B cell (primary cell): ENCODE measurements around the gene PRKCZ. TPM values are rescaled to one million over a fixed set of nuclear protein-coding genes. Genes with fewer than 3 reads are reported as not detected.

ENCODE experiments used
- ATAC-seq: fragments of 200-7000 bp; cut with Tn5 transposase; one replicate; pipeline ENCODE4 v1.10.0; 2021; ENCODE audit warnings: low read depth, mild to moderate bottlenecking, moderate number of reproducible peaks, moderate library complexity
- CTCF ChIA-PET: fragments of 350-600 bp; sonication (Branson Sonifier 250); formaldehyde crosslinking; loops from one replicate; lab custom pipeline; 2021; ENCODE audit warnings: antibody characterized with exemption, inconsistent platforms; lab: Charles Lee
- POLR2A ChIA-PET: fragments of 350-600 bp; sonication (Branson Sonifier 250); formaldehyde crosslinking; loops from one replicate; lab custom pipeline; 2021; ENCODE audit warnings: antibody characterized with exemption; lab: Charles Lee
- DNase-seq: peaks from one replicate; pipeline ENCODE4 v3.0.0; 2013
- H2AFZ ChIP-seq: 2 replicates; pipeline ENCODE4 v1.6.1; 2012; ENCODE audit warnings: mild to moderate bottlenecking, low read depth, low read length; ENCODE audit not compliant: insufficient read depth, poor library complexity, severe bottlenecking
- H3K27ac ChIP-seq, 2 donors: 1 replicate in 1 of 2; 2 replicates in 1 of 2; pipeline ENCODE4 v1.5.1; 2012 to 2013; ENCODE audit warnings: low read length in 2 of 2, mild to moderate bottlenecking in 2 of 2, moderate library complexity in 1 of 2
- H3K27me3 ChIP-seq, 4 experiments: fragments of 200-600 bp in 1 of 4; sonication (generic) in 1 of 4; replicated peaks in 1 of 4; 1 replicate in 2 of 4; 2 replicates in 2 of 4; pipeline versions ENCODE4 v1.6.1 to v1.7.0; 2013 to 2016; ENCODE audit warnings: low read length in 3 of 4, mild to moderate bottlenecking in 2 of 4, mixed read lengths in 1 of 4, moderate library complexity in 1 of 4; ENCODE audit not compliant: insufficient read depth in 4 of 4, control insufficient read depth in 3 of 4; ENCODE audit errors: control extremely low read depth in 1 of 4
- H3K36me3 ChIP-seq, 2 experiments: replicated peaks in 1 of 2; 1 replicate in 1 of 2; 2 replicates in 1 of 2; pipeline versions ENCODE4 v1.6.1 to v1.7.1; 2013; ENCODE audit warnings: low read length in 1 of 2; ENCODE audit not compliant: insufficient read depth in 2 of 2, control insufficient read depth in 1 of 2; ENCODE audit errors: control extremely low read depth in 1 of 2, extremely low read depth in 1 of 2
- H3K4me1 ChIP-seq, 2 donors: fragments of 200-600 bp in 1 of 2; sonication (generic) in 1 of 2; 1 replicate in 1 of 2; 2 replicates in 1 of 2; pipeline versions ENCODE4 v1.5.1 to v1.6.1; 2013 to 2017; ENCODE audit warnings: low read length in 2 of 2; ENCODE audit not compliant: control insufficient read depth in 2 of 2, insufficient read depth in 2 of 2
- H3K4me2 ChIP-seq: replicated peaks from 2 replicates; pipeline ENCODE3; 2012; ENCODE audit warnings: mild to moderate bottlenecking, low read depth, low read length; ENCODE audit not compliant: poor library complexity, severe bottlenecking
- H3K4me3 ChIP-seq, 5 experiments: fragments of 200-600 bp in 1 of 5; sonication (generic) in 1 of 5; 1 replicate in 3 of 5; 2 replicates in 2 of 5; pipeline versions ENCODE4 v1.5.1 to v1.7.0; 2011 to 2016; ENCODE audit warnings: low read length in 4 of 5, mild to moderate bottlenecking in 4 of 5, low read depth in 2 of 5, control low read depth in 1 of 5, moderate library complexity in 1 of 5; ENCODE audit not compliant: insufficient read depth in 1 of 5; ENCODE audit errors: control extremely low read depth in 1 of 5, extremely low read depth in 1 of 5
- H3K79me2 ChIP-seq: fragments of 200-600 bp; sonication (generic); one replicate; pipeline ENCODE4 v1.6.0; 2016; ENCODE audit warnings: low read length; ENCODE audit not compliant: control insufficient read depth, insufficient read depth
- H3K9ac ChIP-seq: fragments of 200-600 bp; sonication (generic); 2 replicates; pipeline ENCODE4 v1.6.1; 2017; ENCODE audit warnings: mild to moderate bottlenecking, low read length, moderate library complexity
- H3K9me3 ChIP-seq, 3 donors: one replicate each; pipeline versions ENCODE4 v1.6.1 to v1.7.1; 2013; ENCODE audit warnings: low read length in 2 of 3; ENCODE audit not compliant: control insufficient read depth in 2 of 3, insufficient read depth in 1 of 3; ENCODE audit errors: control extremely low read depth in 1 of 3
- H4K20me1 ChIP-seq: 2 replicates; pipeline ENCODE4 v1.6.0; 2012; ENCODE audit warnings: mild to moderate bottlenecking, low read length; ENCODE audit not compliant: insufficient read depth, control insufficient read depth, poor library complexity, severe bottlenecking
- H3K27ac Mint-ChIP-seq: one replicate; pipeline ENCODE4 v1.8.0; 2021; ENCODE audit warnings: mixed read lengths
- H3K27me3 Mint-ChIP-seq: one replicate; pipeline ENCODE4 v1.8.0; 2021; ENCODE audit warnings: mixed read lengths
- H3K4me1 Mint-ChIP-seq: one replicate; pipeline ENCODE4 v1.8.0; 2021; ENCODE audit warnings: mixed read lengths
- H3K4me3 Mint-ChIP-seq: one replicate; pipeline ENCODE4 v1.8.0; 2021; ENCODE audit warnings: mixed read lengths
- H3K9me3 Mint-ChIP-seq: one replicate; pipeline ENCODE4 v1.8.0; 2022; ENCODE audit warnings: mixed read lengths; ENCODE audit not compliant: insufficient read depth
- CTCF ChIP-seq: fragments of 200-600 bp; IDR thresholded peaks from one replicate; pipeline ENCODE4 v1.8.0; 2022; ENCODE audit warnings: antibody characterized with exemption, mild to moderate bottlenecking
- EZH2 ChIP-seq: IDR thresholded peaks from 2 replicates; pipeline ENCODE4 v1.6.1; 2012; ENCODE audit warnings: borderline replicate concordance, low read depth, mild to moderate bottlenecking, moderate library complexity, low read length; ENCODE audit not compliant: insufficient read depth, poor library complexity, severe bottlenecking
- WGBS: methylation state at CpG from one replicate; pipeline ENCODE4 v1.1.5; 2013; ENCODE audit warnings: missing lambda C conversion rate; ENCODE audit not compliant: insufficient coverage; 5-methylcytosine and 5-hydroxymethylcytosine counted together
- intact Hi-C: fragments of 100-400 bp; cut with micrococcal nuclease; formaldehyde crosslinking; loops from one replicate; pipeline ENCODE4 v1.10.0; 2022
- polyA plus RNA-seq: library from polyadenylated mRNA; depleted of rRNA; stranded (reverse); fragments of >200 nt; gene quantifications from 2 replicates; pipeline ENCODE4 v1.2.3, GENCODE V29; 2012
- total RNA-seq, 2 donors: library from RNA; stranded (reverse); fragments of 120-200 nt in 1 of 2; gene quantifications; 1 replicate in 1 of 2; 2 replicates in 1 of 2; pipeline versions ENCODE4 v1.2.3 to v1.2.4, GENCODE V29; 2013 to 2022

PRKCZ gene
- total and polyA plus RNA-seq, 2 donors (not counting 1 experiment from before 2014, with no cell fraction given), result 17.9 to 53.2 TPM

GRCh38 chr1:2231532-2232254 lies 181.5 kb downstream of the PRKCZ start:
- TF ChIP-seq EZH2 (no peak), CTCF (no peak)
- intact Hi-C loops, result no loop called here
- WGBS, result 87% methylated on average over 19 of the region's 26 CpGs
- H3K9me3 ChIP-seq, result no peaks in the 10 kb centered on the region
- POLR2A ChIA-PET, result interaction anchor here (1.0 to 3.4 kb wide), 3 partner anchors 38 to 150 kb away, joined by 4 to 30 read pairs (median 4); no protein-coding TSS in a partner anchor
- peak overlapping the region; percentile 72 for H3K9ac ChIP-seq
- H3K9me3 Mint-ChIP-seq, result no peaks in the 10 kb centered on the region
- no peaks in the 10 kb centered on the region for H3K27me3 ChIP-seq
- peaks cover 73% of the 10 kb centered on the region for H3K4me1 Mint-ChIP-seq
- H3K79me2 ChIP-seq, result peaks cover 79% of the 10 kb centered on the region
- peak overlapping the region; percentile 89 for H3K4me2 ChIP-seq
- ATAC-seq (no peak), DNase-seq (peak; percentile 51)
- peak overlapping the region in 3 of 5 experiments; percentile 68 to 82 (median 74) for H3K4me3 ChIP-seq
- no peaks in the 10 kb centered on the region for H3K27me3 Mint-ChIP-seq
- H3K4me3 Mint-ChIP-seq, result peak overlapping the region; percentile 98
- CTCF ChIA-PET, result interaction anchor here (0.6 to 2.2 kb wide), 5 partner anchors 20 to 80 kb away, joined by 3 to 8 read pairs (median 5); partner anchors contain the start of gene FAAP20
- H3K36me3 ChIP-seq, result peaks cover 0 to 3% of the 10 kb centered on the region in 2 experiments
- peaks cover 78% of the 10 kb centered on the region for H4K20me1 ChIP-seq
- H3K27ac ChIP-seq, result peak overlapping the region; percentile 29 to 93
- H2AFZ ChIP-seq, result no peak overlapping the region
- H3K27ac Mint-ChIP-seq, result peak overlapping the region; percentile 91
- peaks cover 70 to 78% of the 10 kb centered on the region in 2 donors for H3K4me1 ChIP-seq
